Myocyte (in vitro differentiated cells): ENCODE data around the gene STRBP. TPM values are rescaled to one million over a fixed set of nuclear protein-coding genes. Genes with fewer than 3 reads are reported as not detected.
"Not testable (repeated sequence)": the region's sequence is repeated elsewhere in the genome, so short reads cannot be mapped to it uniquely, and the experiment has no call there.

Source experiments
- DNase-seq: peaks from one replicate; pipeline ENCODE4 v3.0.0-alpha.2; 2012; ENCODE audit warnings: low read depth
- total RNA-seq: library from RNA; depleted of rRNA; stranded (reverse); fragments of >200 nt; gene quantifications from 2 replicates; pipeline ENCODE4 v1.2.3, GENCODE V29; 2014

Gene STRBP
- total RNA-seq, 1 donor from 2014 or later: 2.3 TPM

GRCh38 chr9:123251324-123251723 is 17.1 kb downstream of the STRBP start:
- DNase-seq: no peak

- no peak for DNase-seq
Measured at GRCh38 chr9:123250504-123250903, 17.9 kb downstream of the STRBP start.

GRCh38 chr9:123249162-123249561 is 19.2 kb downstream of the STRBP start:
- not testable (repeated sequence) for DNase-seq

- no peak for DNase-seq
Measured at GRCh38 chr9:123248630-123249029, 19.8 kb downstream of the STRBP start.

GRCh38 chr9:123246534-123246933 is 21.9 kb downstream of the STRBP start:
- peak; percentile 5 for DNase-seq

- DNase-seq: no peak
Measured at GRCh38 chr9:123239726-123240125, 28.7 kb downstream of the STRBP start.

- peak; percentile 14 for DNase-seq
Measured at GRCh38 chr9:123238365-123238764, 30.0 kb downstream of the STRBP start.

GRCh38 chr9:123237220-123237619 is 31.2 kb downstream of the STRBP start:
- DNase-seq: no peak

GRCh38 chr9:123235448-123235847 is 32.9 kb downstream of the STRBP start:
- DNase-seq: no peak

GRCh38 chr9:123234853-123235252 is 33.5 kb downstream of the STRBP start:
- DNase-seq: no peak

GRCh38 chr9:123232332-123232731 is 36.1 kb downstream of the STRBP start:
- no peak for DNase-seq

- no peak for DNase-seq
Measured at GRCh38 chr9:123231421-123231820, 37.0 kb downstream of the STRBP start.

GRCh38 chr9:123228967-123229366 is 39.4 kb downstream of the STRBP start:
- no peak for DNase-seq

GRCh38 chr9:123225995-123226394 is 42.4 kb downstream of the STRBP start:
- no peak for DNase-seq

GRCh38 chr9:123225374-123225813 is 43.0 kb downstream of the STRBP start:
- DNase-seq: peak; percentile 59

GRCh38 chr9:123220127-123220526 is 48.3 kb downstream of the STRBP start:
- DNase-seq: no peak

GRCh38 chr9:123218831-123219230 is 49.6 kb downstream of the STRBP start:
- no peak for DNase-seq

- no peak for DNase-seq
Measured at GRCh38 chr9:123217128-123217654, 51.2 kb downstream of the STRBP start.

GRCh38 chr9:123216251-123216797 is 52.1 kb downstream of the STRBP start:
- DNase-seq: no peak

GRCh38 chr9:123211081-123211480 is 57.3 kb downstream of the STRBP start:
- no peak for DNase-seq

- no peak for DNase-seq
Measured at GRCh38 chr9:123208626-123209174, 59.7 kb downstream of the STRBP start.

GRCh38 chr9:123206065-123206464 is 62.3 kb downstream of the STRBP start:
- DNase-seq: no peak

GRCh38 chr9:123201083-123201482 is 67.3 kb downstream of the STRBP start:
- DNase-seq: no peak
